ENCODE measurements around the gene CCDC183.

Gene CCDC183

DNA sequence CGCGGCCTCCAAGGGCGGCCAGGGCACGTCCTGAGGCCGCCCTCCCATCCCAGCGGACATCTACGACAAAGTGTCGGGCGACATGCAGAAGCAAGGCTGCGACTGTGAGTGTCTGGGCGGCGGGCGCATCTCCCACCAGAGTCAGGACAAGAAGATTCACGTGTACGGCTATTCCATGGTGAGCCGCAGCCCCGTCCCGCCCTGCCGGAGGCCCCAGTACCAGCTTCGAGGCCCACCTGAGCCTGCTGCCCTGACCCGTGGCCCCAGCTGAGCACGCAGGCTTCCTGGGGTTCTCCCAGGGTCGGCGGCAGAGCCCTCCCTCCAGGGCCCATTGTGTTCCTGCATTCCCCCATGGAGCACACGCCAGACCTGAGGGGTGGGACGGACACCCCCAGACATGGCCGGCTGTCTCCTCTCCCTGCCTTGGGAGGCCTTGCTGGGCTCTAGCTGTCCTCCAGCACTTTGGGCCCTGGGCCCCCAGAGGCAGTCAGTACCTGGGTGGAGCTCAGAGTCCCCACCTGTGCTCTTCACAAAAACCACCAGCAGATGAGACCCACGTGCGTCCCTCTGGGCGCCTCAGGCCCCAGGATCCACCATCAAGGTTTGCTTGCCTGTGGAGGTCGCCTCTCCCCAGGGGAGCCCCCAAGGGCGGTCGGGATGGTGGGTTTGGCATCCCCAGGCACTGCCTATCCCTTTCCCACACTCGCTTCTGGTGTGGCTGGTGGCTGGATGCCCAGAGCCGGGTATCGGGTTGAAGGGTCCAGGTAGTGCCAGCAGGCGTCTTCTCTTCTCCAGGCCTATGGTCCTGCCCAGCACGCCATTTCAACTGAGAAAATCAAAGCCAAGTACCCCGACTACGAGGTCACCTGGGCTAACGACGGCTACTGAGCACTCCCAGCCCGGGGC, 54.1 kb downstream of the CCDC183 start:
- DNase-seq (ENCODE audit: low spot score): no peak

DNA sequence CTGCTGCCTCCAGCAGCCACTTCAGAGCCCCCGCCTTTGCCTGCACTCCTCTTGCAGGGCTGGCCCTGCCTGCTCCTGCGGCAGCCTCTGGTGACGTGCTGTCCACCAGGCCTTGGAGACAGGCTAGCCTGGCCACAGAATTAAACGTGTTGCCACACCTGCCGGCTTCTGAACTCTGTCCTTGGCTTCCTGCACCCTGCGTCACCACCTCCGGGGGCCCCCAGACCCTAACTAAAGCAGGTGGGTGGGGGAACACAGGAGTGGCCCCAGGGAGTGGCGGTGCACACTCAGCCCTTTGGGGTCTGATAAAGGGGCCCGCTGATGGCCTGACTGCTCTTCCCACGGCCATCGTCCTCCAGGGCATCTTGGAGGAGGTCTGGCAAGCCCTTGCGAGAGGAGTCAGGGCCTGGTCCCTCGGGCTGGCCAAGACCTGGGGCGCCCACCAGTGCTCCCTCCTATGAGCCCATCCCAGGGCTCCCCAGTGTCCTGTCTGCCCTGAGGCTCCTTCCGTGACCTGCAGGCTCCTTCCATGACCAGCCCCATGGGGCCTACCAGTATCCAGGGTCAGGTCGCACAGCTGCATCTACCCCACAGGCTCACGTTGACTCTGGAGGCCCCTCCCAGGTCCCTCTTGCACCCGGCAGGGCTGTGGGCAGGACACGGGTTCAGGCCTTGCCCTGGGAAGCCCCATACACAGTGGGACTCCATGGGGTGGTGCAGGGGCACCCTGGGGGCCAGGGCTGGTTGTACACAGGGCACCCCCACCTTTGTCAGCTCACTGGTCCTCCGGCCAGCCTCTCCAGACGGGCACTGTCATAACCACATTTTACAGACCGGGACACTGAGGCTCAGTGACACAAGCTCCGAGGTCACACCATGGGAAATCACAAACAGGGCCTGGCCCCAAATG, 55.0 kb downstream of the CCDC183 start:
- DNase-seq (ENCODE audit: low spot score): no peak

DNA sequence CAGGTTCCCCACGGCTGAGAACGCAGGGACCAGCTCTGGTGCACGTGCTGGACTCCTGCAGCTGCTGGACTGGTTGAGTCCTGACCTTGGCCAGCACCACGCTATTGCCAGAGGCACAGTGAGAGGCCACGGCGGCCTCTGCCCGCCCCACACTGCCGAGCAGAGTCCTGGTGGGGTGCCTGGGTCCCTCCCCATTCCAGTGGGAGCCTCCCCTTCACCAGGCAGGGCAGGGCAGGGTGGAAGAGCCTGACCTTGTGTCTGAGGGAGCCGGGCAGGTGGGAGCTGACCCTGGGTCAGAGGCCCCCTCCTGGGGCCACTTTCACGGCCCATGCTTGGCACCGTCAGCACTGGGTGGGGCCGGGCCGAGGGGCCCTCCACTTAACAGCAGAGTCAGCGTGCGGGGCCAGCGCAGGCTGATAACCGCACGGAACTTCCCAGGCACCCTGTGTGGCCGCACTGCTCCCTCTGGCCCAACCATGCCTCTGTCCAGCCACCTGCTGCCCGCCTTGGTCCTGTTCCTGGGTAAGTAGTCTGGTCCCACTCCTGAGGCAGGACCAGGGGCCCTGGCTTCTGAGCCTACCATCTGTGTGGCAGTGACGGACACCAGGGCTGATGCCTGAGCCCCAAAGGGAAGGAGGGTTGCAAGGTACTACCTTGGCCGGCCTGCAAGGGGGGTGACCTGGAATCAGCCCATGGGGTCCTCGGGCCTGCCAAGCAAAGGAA, 56.0 kb downstream of the CCDC183 start, which contains the start of gene MAMDC4:
Gene MAMDC4, plus strand, starts transcription at position 406 of the 723 bp plus-strand sequence. Its CDS starts 71 bp downstream, at position 477.
- no peak for DNase-seq (ENCODE audit: low spot score)

DNA sequence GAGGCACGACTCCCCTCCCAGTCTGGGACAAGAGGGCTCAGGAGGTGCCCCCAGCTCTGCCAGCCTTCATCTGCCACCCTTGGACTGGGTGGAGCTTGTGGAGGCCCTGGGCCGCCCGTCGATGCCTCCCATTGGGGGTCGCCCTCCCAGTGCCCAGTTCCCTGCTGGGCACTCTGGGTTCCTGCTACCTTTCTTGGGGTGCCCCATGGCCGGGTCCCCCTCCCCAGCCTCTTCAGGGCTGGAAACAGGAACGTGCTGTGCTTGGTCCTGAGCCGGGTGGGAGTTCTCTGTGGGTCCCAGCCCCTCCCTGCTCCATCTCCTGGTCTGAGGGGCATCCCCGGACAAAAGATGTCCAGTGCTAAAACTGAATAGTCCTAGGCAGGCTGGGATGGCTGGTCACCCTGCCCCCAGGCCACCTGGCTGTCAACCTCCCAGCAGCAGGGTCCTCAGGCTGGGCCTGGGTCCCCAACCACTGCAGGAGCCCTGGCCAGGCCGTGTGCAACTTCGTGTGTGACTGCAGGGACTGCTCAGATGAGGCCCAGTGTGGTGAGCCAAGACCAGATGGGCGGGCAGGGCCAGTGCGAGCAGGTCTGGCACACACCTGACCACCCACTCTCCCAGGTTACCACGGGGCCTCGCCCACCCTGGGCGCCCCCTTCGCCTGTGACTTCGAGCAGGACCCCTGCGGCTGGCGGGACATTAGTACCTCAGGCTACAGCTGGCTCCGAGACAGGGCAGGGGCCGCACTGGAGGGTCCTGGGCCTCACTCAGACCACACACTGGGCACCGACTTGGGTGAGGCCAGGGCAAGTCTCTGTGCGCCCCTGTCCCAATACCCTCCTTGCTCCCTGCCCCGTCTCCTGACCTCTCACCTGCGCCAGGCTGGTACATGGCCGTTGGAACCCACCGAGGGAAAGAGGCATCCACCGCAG, 56.8 kb downstream of the CCDC183 start:
- DNase-seq (ENCODE audit: low spot score): no peak

DNA sequence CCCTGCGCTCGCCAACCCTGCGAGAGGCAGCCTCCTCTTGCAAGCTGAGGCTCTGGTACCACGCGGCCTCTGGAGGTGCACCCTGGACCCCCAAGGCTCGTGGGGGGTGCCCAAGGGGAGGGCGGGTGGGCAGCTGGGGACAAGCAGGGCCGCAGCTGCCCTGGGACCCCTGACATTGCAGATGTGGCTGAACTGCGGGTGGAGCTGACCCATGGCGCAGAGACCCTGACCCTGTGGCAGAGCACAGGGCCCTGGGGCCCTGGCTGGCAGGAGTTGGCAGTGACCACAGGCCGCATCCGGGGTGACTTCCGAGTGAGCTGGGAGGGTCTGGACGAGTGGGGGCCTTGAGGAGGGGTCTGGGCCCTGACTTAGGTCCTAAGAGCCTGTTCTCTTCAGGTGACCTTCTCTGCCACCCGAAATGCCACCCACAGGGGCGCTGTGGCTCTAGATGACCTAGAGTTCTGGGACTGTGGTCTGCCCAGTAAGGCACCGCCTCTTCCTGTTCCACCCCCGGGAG, 57.5 kb downstream of the CCDC183 start:
- no peak for DNase-seq (ENCODE audit: low spot score)

DNA sequence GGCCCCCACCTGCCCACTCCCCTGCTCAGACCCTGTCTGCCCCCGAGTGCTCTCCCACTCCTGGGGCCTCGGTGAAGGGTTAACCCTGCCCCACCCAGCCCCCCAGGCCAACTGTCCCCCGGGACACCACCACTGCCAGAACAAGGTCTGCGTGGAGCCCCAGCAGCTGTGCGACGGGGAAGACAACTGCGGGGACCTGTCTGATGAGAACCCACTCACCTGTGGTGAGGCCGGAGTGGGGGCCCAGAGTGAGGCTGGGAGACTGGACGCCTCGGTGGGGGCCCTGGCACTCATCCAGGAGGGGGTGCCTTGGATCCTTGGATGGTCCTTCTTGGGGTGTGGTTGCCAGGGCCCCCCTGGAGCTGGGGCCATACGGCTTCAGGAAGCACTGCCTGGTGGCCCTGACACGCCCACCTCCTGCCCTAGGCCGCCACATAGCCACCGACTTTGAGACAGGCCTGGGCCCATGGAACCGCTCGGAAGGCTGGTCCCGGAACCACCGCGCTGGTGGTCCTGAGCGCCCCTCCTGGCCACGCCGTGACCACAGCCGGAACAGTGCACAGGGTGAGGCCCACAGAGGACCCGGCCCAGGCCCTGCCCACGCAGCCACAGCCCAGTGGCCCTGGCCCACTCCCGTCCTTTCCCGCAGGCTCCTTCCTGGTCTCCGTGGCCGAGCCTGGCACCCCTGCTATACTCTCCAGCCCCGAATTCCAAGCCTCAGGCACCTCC, 58.1 kb downstream of the CCDC183 start:
- no peak for DNase-seq (ENCODE audit: low spot score)

DNA sequence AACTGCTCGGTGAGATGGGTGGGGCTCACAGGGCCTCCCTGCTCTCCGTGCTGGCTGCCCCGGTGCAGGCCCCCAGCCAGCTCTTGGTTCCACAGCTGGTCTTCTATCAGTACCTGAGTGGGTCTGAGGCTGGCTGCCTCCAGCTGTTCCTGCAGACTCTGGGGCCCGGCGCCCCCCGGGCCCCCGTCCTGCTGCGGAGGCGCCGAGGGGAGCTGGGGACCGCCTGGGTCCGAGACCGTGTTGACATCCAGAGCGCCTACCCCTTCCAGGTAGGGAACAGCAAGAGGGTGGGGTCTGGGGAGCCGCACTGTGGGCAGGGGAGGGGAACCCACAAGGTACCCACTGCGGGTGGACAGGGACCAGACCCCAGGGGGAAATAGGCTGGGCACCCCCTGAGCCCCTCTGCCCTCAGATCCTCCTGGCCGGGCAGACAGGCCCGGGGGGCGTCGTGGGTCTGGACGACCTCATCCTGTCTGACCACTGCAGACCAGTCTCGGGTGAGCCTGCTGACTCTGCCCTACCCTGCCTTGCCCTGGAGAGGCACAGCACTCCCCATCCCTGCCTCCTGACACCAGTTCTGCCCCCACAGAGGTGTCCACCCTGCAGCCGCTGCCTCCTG, 58.8 kb downstream of the CCDC183 start:
- no peak for DNase-seq (ENCODE audit: low spot score)

DNA sequence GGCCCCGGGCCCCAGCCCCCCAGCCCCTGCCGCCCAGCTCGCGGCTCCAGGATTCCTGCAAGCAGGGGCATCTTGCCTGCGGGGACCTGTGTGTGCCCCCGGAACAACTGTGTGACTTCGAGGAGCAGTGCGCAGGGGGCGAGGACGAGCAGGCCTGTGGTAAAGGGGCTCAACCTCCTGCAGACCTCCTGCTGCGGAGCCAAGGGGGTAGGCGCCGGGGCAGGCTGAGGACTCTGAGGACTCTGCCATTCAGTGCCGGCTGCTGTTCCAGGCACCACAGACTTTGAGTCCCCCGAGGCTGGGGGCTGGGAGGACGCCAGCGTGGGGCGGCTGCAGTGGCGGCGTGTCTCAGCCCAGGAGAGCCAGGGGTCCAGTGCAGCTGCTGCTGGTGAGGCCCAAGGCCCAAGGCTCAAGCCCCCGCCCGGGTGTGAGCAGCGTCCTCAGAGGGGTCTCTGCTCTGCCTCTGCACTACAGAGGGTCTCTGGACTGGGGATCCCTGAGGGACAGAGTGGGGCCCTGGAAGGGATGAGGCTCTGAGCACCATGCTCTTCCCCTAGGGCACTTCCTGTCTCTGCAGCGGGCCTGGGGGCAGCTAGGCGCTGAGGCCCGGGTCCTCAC, 59.4 kb downstream of the CCDC183 start:
- DNase-seq (ENCODE audit: low spot score): no peak

DNA sequence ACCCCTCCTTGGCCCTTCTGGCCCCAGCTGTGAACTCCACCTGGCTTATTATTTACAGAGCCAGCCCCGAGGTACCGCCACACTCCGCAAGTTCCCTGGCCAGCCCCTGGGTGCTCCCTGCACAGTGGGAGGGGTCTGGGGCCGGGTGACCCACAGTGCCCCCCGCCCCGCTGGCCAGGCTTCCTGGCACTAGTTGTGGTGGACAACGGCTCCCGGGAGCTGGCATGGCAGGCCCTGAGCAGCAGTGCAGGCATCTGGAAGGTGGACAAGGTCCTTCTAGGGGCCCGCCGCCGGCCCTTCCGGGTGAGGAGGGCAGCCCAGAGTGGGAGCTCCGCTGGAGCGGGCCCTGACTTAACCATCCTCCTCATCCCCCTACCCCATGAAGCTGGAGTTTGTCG, 59.9 kb downstream of the CCDC183 start:
- DNase-seq (ENCODE audit: low spot score): no peak

DNA sequence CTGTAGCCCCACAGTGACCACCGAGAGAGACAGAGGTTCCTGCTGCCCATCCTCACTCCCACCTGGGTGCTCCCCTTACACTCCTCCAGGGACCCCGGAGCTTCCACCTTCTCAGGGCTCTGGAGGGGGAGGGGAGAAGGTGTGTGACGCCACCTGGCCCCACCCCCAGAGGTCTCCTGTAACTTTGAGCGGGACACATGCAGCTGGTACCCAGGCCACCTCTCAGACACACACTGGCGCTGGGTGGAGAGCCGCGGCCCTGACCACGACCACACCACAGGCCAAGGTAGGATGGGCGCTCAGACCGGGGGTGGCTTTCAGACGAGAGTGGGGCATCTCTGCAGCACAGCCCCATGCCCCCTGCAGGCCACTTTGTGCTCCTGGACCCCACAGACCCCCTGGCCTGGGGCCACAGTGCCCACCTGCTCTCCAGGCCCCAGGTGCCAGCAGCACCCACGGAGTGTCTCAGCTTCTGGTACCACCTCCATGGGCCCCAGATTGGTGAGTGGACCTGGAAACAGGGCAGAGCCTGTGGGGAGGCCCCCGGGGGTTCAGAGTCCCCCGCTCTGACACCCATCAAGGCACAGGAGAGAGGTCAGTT, 60.5 kb downstream of the CCDC183 start:
- DNase-seq (ENCODE audit: low spot score): no peak

DNA sequence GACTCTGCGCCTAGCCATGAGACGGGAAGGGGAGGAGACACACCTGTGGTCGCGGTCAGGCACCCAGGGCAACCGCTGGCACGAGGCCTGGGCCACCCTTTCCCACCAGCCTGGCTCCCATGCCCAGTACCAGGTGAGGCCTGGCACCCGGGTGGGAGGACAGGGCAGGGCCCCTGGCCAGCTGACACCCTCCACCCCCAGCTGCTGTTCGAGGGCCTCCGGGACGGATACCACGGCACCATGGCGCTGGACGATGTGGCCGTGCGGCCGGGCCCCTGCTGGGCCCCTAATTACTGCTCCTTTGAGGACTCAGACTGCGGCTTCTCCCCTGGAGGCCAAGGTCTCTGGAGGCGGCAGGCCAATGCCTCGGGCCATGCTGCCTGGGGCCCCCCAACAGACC, 61.0 kb downstream of the CCDC183 start:
- DNase-seq (ENCODE audit: low spot score): no peak

All from LoVo (cell line).